GM12891 (cell line): ENCODE measurements around the gene ENTPD2.

ENCODE experiments used
- PAX5 ChIP-seq: IDR thresholded peaks from 2 replicates; pipeline ENCODE4 v1.6.1; 2011; ENCODE audit warnings: low read length, moderate library complexity, mild to moderate bottlenecking; ENCODE audit not compliant: insufficient read depth, severe bottlenecking
- POLR2A ChIP-seq: IDR thresholded peaks from 2 replicates; pipeline ENCODE4 v1.6.1; 2011; ENCODE audit warnings: low read depth, low read length, control low read depth

DNA sequence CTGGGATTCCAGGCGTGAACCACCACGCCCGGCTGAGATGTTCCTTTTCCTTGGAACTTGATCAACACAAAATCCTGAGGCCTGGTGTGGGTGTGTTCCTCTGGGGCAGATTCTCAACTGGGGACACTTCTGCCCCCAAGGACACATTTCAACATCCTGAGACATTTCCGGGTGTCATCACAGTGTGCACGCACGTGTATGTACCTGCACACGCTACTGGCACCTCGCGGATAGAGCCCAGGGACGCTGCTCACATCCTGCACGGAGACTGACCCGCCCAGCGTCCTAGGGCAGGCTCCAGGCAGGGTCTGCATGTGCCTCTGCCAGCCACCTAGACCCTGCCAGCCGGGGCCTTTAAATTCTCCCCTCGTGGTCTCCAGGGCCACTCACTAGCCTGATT lies 8.5 kb upstream of the ENTPD2 start:
- TF ChIP-seq POLR2A = no peak
- TF ChIP-seq PAX5 = no peak
